GM18868 (cell line): Measurements from ENCODE around the gene ARF3.
"Not testable (repeated sequence)": the region's sequence is repeated elsewhere in the genome, so short reads cannot be mapped to it uniquely, and the experiment has no call there.

Source experiments
- ATAC-seq: cut with Tn5 transposase; IDR thresholded peaks from one replicate; pipeline ENCODE4 v1.9.1; 2021; ENCODE audit warnings: mild to moderate bottlenecking, moderate library complexity; ENCODE audit not compliant: unreplicated experiment

ARF3 gene

GRCh38 chr12:48932878-48933277 is 24.4 kb downstream of the ARF3 start:
- ATAC-seq = no peak

- no peak for ATAC-seq
These were observed 26.8 kb downstream of the ARF3 start for GRCh38 chr12:48930475-48930874.

DNA sequence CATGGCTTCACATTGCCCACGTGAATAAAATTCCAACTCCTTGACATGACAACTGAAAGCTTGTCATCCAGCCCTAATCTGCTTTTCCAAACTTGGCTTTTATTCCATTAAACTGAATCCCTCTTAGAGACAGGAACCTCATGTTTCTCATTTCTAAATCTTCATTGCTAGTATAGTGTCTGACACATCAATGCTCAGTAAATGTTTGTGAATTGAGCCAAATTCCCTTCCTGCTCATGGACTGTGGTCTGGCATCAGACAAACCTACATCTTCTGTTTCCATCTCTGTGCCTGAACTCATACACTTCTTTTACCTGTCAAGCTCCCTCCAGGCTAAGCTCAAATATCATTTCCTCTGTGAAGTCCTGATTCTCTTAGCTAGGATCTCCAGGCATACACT is 27.7 kb downstream of the ARF3 start:
- no peak for ATAC-seq

DNA sequence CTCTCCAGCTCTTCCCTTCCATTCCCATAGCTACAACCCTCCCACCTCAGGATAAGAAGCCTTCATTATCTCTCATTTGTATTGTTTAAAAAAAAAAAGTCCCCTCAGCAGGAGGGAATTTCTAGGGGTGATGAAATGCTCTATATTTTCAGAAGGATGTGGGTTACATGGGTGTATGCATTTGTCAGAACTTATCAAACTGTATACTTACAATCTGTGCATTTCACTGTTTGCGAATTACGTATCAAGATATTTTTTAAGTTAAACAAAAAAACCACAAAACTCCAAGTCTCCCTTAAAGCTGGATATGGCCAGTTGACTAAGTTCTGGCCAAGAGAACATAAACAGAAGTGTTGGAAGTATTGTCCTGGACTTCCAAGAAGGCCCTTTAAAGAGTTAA is 30.0 kb downstream of the ARF3 start:
- ATAC-seq = no peak

DNA sequence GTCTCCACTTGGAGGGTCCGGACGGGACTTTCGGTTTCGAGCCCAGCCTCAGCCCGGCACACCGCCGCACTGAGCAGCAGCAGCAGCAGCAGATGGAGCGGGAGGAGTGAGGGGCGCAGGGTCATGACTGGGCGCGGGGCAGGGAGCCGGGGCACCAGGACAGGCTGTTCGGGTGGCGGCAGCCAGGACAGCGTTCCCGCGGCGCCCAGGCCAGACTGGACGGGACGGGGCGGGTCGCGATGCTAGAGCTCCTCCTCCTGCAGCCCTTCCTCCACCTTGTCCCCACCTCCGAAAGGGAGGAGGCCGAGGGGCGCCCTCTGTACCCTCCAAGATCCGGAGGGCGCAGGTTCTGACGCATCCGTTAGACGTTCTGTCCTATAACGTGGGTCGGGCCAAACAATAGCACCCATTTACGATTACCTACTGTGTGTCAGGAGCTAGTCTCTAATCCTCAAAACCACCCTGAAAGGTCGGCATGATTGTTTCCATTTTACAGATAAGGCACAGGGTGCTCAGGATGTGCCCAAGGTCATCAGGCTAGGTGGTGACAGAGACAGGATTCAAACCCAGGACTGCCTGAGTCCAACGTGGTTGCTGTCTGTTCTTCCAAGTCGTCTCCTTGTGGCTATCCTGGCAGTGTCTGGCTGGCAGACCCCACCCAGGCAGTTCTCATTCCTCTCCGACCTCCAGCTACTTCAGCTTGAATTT is 31.8 kb downstream of the ARF3 start, which contains the start of gene FKBP11:
Gene FKBP11 (minus strand): TSS at position 189 of the 708 bp plus-strand sequence. CDS start 64 bp downstream, at position 125.
- peak; percentile 73 for ATAC-seq

- peak; percentile 90 for ATAC-seq
These were observed 32.5 kb downstream of the ARF3 start for GRCh38 chr12:48924617-48925303.

GRCh38 chr12:48923117-48923516 is 34.2 kb downstream of the ARF3 start:
- no peak for ATAC-seq

DNA sequence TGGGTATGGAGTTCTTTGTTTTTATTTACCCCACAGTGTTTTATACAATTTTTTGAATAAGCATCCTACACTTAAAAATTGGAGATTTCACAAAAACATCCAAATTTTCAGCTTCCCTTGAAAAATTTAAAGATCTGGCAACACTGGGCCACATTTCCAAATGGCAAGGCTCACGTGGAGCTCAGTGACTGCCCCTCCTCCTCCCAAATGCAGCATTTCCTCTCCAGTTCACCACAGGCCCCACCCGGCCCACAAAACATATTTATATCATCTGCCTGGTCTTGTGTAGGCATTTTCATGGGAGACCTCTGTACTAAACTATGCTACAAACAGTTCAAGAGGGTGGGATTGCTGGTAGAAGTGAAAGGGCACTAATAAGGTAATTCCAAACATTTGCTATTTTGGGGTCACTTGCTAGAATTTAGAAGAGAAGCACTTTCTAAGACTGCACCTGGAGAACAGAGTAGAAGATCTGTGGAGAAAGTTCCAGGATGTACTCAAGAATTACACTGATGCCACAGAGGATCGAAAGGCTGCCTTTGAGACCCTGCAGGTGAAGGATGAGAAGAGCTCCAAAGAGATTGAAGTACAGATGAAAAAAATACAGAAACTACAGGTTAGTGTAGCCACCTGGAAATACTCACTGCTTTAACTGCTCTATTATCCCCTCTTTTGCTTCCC is 39.3 kb downstream of the ARF3 start:
- ATAC-seq = no peak

GRCh38 chr12:48910196-48910595 is 47.1 kb downstream of the ARF3 start:
- no peak for ATAC-seq

GRCh38 chr12:48909698-48910097 is 47.6 kb downstream of the ARF3 start:
- not testable (repeated sequence) for ATAC-seq

- ATAC-seq = no peak
These were observed 50.0 kb downstream of the ARF3 start for GRCh38 chr12:48907245-48907644.

- ATAC-seq = peak; percentile 87
These were observed 53.3 kb downstream of the ARF3 start for GRCh38 chr12:48903982-48904411.

DNA sequence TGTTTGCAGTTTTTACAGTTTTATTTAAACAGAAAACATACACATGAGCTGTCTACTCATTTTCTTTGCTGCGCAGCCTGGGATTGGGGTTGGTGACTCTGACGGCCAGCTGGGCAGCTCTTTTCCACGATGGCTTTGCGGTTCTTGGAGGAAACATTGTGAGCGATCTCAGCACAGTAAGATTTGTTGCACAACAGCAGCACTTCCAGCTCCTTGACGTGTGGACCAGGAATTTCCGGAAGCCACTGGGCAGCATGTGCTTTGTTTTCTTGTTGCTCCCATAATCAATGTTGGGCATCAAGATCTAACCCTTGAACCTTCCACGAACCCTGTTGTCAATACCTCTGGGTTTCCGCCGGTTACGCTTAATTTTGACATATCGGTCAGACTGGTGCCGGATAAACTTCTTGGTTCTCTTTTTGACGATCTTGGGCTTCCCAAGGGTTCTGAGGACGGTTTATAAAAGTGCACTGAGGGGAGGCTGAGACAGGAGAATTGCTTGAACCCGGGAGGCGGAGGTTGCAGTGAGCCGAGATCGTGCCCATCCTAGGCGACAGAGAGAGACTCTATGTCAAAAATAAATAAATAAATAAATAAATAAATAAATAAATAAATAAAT is 53.8 kb downstream of the ARF3 start:
- no peak for ATAC-seq

GRCh38 chr12:48901278-48901677 is 56.0 kb downstream of the ARF3 start:
- ATAC-seq = no peak

GRCh38 chr12:48899651-48900050 is 57.6 kb downstream of the ARF3 start:
- no peak for ATAC-seq

DNA sequence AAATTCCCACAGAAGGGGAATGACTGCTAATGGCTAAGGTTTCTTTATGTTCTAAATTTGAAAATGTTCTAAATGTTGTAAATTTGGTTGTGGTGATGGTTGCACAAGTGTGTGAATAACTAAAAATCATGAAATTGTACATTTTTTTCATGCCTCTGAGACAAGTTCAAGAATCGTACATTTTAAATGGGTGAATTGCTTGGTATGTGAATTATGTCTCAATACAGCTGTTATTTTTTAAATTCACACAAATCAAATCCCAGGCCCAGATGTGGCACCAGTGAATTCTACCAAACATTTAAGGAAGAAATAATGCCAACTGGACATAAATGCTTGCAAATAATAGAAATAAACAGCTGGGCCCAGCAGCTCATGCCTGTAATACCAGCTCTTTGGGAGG is 63.0 kb downstream of the ARF3 start:
- ATAC-seq = no peak

DNA sequence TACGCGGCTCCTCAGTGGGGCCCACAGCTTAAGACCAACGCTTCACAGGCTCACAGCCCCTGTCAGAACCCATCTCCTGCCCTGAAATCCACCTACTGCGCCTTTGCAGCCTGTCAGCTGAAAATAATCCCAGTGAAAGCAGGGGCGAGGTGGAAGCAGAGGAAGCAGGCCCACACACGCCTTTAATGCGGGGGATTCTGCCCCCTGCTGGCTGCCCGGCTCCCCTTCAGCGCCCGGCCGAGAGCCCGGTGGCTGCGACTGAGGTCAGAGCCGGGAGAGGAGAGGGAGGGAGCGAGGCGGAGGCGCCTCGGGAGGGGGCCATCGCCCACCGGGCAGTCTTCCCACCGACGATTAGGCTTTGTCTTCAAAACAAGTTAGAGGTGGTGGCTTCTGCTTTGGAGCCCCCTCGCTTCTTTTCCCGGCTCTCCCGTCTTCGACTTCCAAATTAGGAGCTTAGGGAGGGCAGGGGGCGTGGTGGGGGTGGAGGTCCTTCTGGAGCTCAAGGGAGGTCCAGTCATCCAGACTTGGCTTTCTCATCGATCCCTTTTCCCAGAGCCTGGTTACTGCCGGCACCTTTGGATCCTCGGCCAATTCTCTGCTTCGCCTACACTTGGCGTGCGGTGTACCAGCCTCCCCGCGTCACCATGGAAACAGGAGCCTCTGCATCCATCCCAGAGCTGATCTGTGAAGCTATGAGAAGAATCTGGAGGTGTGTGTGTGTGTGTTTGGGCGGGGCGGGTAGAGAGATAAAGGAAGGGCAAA is 66.4 kb downstream of the ARF3 start:
- no peak for ATAC-seq

- no peak for ATAC-seq
These were observed 67.6 kb downstream of the ARF3 start for GRCh38 chr12:48889679-48890078.
